Activated naive CD8-positive, alpha-beta T cell treated with anti-CD3 and anti-CD28 coated beads, Interleukin-2, amount 50 U/mL, for 24 hours (primary cell): ENCODE measurements around the gene UBTF.

Source experiments
- ATAC-seq: fragments of 150-1000 bp; cut with Tn5 transposase; one replicate; pipeline ENCODE4 v1.10.0; 2021
- DNase-seq: peaks from one replicate; pipeline ENCODE4 v3.0.0; 2021
- H3K27ac Mint-ChIP-seq: one replicate; pipeline ENCODE4 v1.8.0; 2021; ENCODE audit warnings: mild to moderate bottlenecking, mixed read lengths
- H3K27me3 Mint-ChIP-seq: one replicate; pipeline ENCODE4 v1.8.0; 2021; ENCODE audit warnings: mixed read lengths
- H3K36me3 Mint-ChIP-seq: one replicate; pipeline ENCODE4 v1.8.0; 2021; ENCODE audit warnings: low read depth, mixed read lengths
- H3K4me1 Mint-ChIP-seq: one replicate; pipeline ENCODE4 v1.8.0; 2021; ENCODE audit warnings: mixed read lengths
- H3K4me3 Mint-ChIP-seq: one replicate; pipeline ENCODE4 v1.8.0; 2021; ENCODE audit warnings: mild to moderate bottlenecking, moderate library complexity, mixed read lengths
- H3K9me3 Mint-ChIP-seq: one replicate; pipeline ENCODE4 v1.8.0; 2021; ENCODE audit warnings: mixed read lengths

UBTF gene

DNA sequence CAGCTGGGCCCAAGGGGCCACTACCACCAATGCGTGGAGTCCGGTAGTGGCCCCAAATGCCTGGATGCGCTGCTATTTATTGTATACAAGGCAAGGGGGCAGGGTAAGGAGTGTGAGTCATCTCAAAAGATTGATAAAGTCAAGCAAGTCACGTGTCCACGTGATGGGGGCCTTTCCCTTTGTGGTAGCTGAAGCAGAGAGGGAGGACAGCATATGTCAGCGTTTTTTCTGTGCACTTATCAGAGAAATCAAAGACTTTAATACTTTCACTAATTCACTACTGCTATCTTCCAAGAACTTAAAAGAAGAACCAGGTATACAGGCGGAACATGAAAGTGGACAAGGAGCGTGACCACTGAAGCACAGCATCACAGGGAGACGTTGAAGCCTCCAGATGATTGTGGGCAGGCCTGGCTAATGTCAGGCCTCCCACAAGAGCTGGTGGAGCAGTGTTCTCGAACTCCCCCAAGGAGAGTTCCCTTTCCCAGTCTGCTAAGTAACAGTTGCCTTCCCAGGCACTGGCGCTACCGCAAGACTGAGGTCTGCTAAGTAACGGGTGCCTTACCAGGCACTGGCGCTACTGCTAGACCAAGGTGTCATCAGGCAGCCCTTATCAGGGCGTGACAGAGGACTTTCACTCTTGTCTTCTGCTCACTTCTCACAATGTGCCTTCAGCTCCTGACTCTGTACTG is 59.8 kb downstream of the UBTF start:
- Mint-ChIP-seq H3K9me3 (no peaks in the 10 kb centered on the region), H3K36me3 (peaks cover 19% of the 10 kb centered on the region), H3K4me3 (no peak overlapping the region), H3K27ac (no peak overlapping the region), H3K27me3 (no peaks in the 10 kb centered on the region), H3K4me1 (peaks cover 3% of the 10 kb centered on the region)
- ATAC-seq: no peak
- DNase-seq: no peak

DNA sequence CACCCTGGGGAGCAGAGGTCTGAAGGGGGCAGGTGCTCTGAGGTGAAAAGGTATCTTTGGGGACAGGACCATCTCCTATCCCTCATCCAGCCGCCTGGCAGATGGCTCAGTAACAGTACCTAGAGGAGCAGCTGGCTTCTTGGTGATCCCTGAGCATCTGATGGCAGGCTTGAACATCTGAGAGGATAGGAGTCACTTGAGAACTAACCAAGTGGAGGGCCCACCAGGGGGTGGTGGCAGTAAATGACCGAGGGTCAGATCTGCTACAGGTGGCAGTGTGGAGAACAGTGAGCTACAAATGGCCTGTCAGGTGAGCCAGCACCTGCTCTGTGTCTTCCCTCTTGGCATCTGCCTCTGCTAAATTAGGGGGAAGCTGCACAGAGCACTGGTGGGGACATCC is 64.0 kb downstream of the UBTF start:
- ATAC-seq (no peak), DNase-seq (no peak)
- Mint-ChIP-seq H3K36me3 (peaks cover 30% of the 10 kb centered on the region), H3K4me3 (no peak overlapping the region), H3K27me3 (no peaks in the 10 kb centered on the region), H3K27ac (no peak overlapping the region), H3K4me1 (peaks cover 3% of the 10 kb centered on the region), H3K9me3 (no peaks in the 10 kb centered on the region)
